Stimulated activated CD8-positive, alpha-beta memory T cell treated with anti-CD3 and anti-CD28 coated beads, Interleukin-15, amount 100 ng/mL, for 24 hours (primary cell): ENCODE results near the gene AMOTL2.

Source experiments
- DNase-seq: peaks from one replicate; pipeline ENCODE4 v3.0.0-alpha.2; 2020; ENCODE audit warnings: low read depth

Gene AMOTL2

DNA sequence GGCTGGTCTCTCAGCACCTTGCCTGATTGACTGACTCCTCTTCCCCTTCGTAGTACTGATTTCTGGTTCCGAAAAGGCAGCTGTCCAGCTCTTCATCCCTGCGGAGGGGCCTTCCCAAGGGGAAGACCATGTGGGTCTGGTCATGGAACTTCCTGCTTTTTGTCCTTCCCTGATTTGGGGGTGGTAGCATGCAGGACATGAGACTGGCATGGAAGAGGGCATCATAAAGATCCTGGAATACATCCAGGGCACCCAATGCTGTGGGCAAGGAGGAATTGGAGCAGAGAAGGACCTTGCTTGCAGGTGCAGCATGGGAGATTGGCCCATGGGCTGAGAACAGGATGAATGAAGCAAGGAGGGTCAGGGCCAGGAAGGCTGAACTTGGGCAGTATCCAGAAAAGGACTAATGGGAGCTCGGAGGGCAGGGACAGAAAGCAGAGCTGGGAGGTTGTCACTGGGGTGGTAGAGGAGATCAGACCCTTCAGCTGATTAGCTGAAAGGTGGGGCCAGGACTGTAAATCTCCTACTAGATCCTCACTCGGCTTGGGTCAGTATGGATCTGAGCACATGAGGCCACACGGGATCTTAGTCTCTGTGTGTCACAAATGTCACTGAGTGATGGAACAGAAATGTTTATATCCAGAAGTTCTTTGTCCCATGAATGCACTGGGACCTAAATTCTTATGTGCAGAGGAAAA, 59.5 kb downstream of the AMOTL2 start:
- DNase-seq, result no peak

DNA sequence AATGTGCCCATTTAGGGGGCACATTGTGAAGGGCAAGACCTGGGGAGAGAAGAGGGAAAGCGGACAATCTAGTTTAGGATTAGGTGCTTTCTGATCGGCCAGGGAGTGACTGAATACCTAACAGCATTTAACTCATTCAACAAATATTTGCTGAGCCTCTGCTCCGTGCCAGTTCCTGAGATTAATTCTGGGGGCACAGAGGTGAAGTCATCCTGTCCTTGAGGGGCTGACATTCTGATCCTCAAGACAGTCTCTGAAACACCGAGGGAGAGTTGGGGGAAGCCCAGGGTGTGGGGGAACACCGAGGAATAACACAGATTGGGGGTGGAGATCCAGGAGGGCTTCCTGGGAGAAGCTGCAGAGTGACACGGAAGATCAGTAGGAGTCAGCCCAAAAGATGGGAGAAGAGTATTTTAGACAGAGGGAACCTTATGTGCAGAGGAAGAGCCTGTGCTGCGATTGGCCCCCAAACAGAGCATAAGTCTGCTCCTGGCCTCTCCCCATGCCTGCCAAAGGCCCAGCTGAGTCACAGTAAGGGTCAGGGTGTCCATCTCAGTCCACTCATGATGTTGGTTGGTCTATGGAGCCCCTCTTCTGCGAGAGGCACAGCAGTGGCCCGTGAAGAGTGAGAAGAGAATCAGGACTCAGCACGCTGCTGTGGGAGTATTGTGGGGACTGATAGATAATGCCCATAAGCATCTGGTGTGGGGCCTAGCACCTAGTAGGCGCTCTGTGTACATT, 60.2 kb downstream of the AMOTL2 start:
- DNase-seq, result no peak

DNA sequence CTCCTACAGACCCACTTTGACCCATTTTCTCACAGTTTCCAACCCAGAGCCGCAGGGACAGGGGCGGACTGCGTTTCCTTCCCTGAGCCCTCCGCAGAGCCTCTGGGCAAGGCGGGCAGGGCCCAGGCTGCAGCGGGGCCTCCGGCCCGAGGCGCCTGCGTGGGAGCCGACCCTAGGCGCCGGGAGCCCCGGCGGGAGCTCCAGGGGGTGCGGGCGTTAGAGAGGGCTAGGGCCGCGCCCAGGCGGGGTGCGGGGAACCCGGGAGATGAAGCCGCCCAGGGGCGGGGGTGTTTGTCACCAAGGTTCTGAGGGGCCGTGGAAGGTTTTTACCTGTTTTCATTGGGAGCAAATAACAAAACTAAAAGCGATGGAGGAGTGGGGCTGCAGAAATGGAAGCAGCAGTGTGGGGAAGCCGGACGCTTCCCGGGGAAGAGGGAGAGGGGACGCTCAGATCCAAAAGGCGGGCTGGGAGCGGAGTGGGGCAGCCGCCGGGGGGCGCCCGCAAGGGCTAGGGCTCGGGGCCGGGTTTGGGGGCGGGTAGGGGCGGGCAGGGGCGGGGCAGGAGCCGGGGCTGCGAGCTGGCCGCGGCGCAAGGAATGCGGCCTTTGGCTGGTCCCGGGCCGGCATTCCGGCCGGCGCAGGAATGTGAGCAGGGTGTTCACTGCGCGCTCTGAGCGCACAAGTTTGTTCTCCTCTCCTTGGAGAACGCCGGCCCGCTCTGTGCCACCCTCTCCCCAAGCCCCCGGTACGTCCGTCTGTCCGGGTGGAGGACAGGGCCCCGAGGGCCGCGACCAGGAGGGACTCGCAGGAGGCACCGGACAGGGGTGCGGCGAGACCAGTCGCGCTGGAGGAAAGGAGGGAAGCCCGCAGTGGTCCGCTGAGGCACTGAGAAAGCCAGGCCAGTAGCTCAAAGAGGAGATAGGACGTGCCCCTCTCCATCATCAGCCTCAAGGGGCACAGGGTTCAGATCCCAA, 61.1 kb downstream of the AMOTL2 start:
- DNase-seq, result no peak

DNA sequence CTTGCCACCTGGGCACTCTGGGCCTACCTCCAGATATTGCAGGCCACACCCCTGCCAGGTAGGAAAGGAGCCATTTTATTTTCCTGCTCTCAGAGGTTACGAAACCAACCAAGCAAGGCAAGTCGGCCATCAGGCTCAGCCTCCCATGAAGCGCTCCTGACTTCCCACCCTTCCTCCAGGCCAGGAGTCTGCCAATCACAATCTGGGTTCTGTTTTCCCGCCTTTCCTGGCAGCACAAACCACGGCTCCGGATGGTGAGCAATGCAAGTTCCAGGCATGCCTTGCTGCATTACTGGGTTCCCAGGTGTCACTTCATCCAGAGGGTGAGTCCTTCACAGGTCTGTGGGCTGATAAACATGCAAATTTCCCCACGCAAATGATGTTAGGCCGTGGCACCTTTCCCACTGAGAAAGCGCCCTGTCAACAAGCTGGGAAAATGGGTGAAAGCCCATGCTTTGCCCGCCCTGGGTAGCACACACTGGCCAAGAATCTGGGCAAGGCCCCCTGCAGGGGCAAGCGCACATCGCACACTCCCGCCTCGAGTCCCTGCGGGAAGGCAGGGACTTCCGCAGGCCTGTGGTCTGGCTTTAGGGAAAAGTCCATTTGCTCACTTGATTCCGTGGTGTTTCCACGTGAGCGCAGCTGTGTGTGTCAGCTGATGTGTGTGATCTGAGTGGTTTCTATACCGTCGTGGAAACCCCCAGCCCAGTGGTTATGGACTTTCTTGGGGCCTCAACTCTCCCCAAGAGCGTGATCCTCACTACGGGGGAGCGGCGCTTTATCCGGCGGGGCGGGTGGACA, 62.0 kb downstream of the AMOTL2 start:
- DNase-seq, result no peak

DNA sequence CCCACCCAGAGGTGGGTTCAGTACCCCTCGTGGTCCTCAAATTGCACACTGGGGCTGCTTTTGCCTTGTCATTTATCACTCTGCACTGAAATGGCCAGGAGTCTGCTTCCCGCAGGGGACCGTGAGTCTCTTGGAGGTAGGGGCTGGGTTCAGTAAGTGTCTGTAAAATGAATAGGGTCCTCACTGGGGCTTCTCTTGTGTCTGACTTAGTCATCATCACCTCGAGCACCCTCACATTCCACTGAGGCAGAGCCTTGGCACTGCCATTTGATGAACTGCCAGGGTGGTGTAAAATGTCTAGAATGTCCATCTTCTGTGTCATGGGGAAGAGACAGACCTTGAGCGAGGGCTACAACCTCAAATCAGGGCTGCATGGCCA, 62.6 kb downstream of the AMOTL2 start:
- DNase-seq, result no peak

DNA sequence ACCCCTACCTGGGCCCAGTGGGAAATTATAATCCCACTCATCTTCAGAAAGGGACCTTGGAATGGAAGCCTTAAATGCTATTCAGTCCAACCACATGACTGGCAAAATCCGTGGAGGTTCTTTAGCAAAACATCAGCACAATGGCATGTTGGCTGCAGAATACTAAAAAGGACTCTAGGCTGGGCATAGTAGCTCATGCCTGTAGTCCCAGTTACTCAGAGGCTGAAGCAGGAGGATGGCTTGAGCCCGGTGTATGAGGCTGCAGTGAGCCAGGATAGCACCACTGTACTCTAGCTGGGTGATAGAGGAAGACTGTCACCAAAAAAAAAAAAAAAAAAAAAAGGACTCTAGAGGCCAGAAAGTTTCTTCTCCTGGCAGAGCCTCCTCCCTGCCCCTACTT, 63.0 kb downstream of the AMOTL2 start:
- DNase-seq, result no peak

DNA sequence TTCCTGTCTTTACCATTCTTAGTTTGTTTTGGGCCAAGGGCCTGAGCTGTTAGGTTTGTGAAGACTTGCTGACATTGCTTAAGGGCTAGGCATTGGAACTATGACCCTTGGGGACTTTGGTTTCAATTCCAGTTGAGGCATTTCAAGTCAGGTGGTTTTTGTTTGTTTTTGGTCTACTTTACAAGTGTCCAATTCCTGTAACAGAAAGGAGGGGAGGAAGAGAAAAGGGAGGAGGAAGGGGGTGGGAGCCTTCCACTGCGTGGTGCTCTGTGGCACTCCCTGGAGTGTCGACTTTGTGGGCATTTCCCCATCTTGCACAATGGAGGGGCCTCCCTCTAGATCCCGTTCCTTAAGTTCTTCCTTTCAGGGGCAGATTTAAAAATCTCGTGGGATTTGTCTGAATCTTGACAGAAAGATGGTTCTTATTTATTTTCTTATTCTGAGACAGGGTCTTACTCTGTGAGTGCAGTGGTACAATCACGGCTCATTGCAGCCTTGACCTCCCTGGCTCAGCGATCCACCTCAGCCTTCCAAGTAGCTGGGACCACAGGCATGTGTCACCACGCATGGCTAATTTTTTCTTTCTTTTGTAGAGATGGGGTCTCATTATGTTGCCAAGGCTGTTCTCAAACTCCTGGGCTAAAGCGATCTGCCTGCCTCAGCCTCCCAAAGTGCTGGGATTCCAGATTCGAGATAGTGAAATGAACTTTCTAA, 64.1 kb downstream of the AMOTL2 start:
- no peak for DNase-seq

DNA sequence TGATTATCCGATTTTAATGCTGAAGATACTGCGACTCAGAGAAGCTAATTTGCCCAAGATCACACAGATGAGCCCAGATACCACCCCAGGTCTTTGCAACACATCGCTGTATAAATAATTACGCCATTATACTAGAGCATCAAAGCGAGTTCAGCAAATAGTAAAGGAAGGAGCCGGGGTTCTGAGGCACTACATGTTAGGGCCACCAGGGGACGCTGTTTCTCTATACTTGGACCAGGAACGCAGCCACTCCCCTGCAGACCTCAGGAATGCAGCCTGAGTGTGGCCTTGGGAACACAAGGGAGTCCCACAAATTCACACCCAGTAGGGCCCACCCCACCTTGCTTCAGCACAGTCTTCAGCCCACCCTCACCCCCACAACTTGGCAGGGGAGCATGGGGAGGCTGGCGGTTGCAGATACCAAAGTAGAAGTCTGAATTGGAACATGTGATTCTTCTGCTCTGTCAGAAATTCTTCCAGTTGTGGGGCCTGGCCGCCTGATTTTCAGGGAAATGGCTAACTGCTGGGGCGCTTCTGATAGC, 65.8 kb downstream of the AMOTL2 start:
- peak; percentile 63 for DNase-seq

DNA sequence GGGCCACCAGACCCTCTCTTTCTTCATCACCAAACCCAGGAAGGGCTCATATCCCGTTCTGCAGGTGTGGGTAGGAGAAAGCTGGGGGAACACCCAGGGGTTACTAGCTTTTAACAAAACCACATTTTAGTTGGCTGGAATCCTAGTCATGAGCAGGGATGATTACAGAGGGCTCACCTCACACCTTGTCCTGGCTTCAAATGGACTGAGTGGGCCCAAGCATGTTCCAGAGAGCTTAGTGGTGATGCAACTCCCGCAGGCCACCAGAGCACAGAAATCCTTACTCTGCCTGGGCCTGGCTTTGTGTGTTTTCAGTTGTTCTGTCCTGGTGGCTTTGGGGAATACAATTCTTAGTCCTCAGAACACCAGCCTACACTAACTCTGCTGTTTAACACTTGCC, 66.8 kb downstream of the AMOTL2 start:
- no peak for DNase-seq

DNA sequence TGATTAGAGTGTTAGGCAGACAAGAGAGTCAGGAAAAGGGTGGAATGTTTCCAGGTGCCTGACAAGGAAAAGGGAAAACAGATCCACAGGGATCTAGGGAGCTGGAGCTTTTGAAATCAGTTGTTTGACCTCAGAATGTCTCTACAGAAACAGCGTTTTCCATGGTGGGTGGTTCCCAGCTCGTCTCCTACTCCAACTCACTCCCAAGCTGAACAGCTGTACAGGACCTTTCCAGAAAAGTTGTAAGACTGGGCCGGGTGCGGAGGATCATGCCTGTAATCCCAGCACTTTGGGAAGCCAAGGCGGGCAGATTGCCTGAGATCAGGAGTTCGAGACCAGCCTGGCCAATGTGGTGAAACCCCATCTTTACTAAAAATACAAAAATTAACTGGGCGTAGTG, 67.9 kb downstream of the AMOTL2 start:
- DNase-seq, result no peak
